NOMO-1 (cell line): ENCODE measurements around the gene FBLN2.

Experiments
- DNase-seq, 2 experiments: peaks; one replicate each; lab custom pipeline; 2025; ENCODE audit not compliant: unreplicated experiment in 2 of 2; lab: John Stamatoyannopoulos, UW

Gene FBLN2

DNA sequence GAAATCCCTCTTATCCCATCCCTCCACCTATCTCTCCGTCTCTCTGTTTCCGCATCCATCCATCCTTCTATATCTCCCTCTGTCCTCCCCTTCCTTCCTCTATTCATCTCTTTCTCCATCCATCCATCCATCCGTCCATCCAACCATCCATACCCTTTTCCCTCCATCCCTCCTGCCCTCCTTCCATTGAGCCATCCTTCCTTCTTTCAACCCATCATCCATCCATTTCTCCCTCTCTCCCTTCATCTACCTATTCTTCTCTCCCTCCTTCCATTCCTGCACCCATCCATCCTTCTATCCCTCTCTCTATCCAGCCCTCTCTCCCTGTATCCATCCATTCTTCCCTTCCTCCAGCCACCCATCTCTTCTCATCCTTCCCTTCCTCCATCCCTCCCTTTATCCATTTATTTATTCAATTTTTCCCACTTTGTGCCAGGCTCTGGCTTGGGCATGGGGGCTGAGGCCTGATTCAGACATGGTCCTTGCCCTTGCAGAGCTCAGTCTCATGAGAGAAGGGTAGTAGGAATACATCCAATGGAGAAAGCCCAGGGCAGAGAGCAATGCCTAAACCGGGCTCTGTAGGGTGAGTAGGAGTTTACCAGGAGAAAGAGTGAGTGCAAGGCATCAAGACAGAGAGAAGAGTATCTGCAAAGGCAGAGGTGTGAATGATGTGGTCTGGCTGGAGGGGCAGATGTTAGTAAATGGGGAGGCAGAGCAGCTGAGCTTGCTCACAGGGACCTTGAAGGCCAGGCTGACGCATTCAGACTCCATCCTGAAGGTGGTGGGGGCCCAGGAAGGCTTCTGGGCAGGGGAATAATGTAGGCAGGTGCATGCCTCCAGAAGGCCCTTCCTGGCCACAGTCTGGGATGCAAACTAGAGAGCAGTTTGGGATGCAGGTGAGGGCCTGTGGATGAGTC lies 19.5 kb upstream of the FBLN2 start:
- DNase-seq: no peak

DNA sequence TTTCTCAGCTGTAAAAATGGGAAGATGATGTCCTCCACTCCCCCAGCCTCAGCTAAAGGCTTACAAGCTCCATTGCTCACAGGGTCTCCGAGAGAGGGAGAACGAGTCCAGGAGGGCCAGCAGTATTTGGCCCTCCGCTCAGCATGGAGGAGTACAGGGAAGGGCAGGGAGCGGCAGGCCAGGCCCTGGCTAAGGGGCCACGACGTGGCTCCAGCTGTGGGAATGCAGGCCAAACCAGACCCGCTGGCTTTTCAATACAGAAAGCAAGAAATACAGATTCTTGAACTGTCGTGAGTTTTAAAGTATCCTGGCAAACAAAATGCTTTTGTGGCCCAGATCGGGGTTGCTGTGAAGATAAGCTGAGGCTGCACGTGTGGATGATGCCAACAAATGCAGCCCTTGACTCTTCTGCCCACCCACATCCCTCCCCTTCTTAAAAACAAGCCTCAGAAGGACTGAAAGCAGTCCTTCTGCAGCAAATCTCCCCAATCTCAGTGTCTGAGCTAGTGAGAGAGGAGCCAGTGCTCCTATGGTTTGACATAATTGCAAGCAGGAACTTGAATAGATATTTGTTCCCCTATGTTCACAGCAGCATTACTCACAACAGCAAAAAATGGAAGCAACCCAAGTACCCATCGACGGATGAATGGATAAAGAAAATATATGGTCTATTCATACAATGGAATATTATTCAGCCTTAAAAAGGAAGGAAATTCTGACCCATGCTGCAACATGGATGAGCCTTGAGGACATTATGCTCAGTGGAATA lies 18.5 kb upstream of the FBLN2 start:
- DNase-seq: no peak

DNA sequence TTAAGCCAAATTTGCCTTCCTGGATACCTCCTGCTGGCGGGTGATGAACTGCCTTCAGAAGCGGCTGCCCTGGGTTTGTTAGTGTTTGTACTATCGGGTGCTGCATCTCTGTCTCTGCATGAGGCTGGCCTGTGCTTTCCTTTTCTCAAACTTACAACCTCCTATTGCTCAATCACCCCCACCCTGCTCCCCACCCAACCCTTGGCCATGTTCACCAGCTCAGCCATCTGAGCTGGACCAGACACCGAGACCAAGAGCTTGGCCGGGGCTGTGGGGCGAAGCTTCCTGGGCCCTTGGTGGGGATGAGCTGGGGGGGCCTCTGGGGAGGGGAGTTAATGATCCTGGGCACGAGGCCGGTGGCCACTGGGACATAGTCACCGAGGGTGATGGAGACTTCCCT lies 16.8 kb upstream of the FBLN2 start:
- no peak for DNase-seq

DNA sequence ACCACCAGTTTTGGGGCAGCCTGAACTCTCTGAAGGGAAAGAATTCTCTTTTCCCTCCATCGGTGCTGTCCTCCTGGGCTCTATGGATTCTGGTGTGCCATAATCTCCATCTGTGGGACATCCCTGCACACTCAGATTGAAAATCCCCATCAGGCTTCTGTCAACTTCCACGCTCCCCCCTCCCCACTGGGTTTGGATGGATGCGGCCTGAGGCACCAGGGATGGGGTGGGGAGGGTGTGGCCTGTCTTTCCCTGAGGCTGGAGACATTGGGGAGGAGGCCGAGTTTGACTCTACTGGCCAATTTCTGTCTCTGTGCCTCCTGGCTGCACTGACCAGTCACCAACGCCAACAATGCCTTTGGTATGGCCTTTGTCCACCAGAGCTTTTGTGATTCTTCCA lies 16.3 kb upstream of the FBLN2 start:
- no peak for DNase-seq

DNA sequence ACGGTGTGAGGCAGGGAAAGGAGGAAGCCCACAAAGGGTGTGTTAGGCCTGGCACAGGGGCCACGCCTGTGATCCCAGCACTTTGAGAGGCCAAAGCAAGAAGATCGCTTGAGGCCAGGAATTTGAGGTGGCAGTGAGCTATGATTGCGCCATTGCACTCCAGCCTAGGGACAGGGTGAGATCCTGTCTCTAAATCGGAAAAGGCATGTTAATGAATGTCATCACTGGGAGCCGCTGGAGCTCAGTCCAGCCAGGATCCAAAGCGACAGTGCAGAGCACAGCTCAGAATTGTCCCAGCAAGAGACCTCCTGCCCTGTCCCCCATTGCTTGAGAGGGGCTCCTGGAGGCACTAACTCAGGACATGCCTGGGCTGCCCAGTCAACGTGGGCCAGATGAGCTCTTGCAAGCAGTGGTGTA lies 15.0 kb upstream of the FBLN2 start:
- DNase-seq: no peak

DNA sequence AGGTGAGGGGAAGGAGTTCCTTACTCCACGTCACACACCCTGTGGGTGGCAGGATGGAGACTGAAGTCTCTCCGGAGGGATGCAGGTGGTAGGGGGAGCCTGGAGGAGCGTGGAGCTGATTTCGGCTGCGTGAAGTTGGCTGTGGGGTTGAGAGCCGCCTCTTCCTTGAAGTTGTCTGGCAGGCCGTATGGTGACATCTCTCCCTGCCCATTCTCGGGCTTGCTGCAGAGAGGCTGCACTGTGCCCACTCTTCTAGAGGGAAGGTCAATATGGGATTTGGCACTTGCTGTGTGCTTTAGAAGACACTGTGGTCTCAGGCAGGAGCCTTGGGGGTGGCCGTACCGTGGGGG lies 13.4 kb upstream of the FBLN2 start:
- no peak for DNase-seq

DNA sequence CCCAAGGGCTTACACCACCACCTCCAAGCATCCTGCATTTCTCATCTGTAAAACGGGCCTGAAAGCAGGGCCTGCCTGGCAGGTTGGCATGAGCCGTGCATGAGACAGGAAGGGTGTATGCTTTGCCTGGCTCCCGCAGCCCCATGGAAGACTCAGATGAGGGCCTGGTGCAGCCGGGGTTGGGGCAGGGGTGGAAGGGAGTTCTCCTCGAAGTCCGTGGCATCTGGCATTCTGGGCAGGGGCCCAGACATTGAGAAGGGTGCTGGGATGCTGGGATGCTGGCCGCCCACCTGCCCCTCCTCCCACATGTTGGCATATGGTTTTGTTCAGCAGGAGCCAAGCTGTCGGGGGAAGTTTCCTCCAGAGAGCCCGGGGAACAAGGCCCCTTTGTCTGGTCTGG lies 13.0 kb upstream of the FBLN2 start:
- no peak for DNase-seq

DNA sequence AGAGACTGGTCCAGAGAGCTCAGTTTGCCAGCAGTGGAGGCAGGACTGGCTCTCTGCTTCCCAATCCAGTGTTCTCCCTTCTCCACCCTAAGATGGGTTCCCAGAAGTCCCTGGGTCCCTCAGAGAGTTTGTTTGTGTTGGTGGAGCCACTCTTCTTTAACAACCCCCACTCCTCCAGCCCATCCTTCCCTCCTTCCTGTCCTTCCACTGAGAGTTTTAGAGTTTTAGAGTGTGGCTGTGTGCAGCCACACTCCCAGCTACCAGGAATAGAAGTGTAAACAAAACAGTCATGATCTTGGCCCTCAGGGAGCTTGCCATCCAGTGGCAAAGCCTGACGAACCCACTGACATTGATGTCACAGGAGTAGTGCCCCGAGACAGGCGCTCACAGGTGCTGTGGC lies 12.5 kb upstream of the FBLN2 start:
- DNase-seq: no peak

DNA sequence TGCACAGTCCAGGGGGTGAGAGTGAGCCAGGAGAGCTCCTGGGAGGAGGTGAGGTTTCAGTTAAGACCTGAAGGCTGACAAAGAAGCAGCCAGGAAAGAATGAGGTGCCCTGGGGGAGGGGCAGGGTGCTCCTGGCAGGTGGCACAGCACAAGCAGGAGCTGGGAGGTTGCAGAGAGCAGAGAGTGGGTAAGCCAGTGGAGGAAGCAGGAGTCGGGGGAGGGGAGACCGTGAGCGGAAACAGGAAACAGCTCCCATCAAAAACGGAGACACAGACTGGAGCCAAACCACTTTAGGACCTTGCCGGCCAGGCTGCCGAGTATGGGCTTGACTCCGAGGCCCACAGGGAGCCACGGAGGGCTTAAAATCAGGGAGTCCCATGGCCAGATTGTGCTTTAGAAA lies 12.1 kb upstream of the FBLN2 start:
- DNase-seq: no peak

DNA sequence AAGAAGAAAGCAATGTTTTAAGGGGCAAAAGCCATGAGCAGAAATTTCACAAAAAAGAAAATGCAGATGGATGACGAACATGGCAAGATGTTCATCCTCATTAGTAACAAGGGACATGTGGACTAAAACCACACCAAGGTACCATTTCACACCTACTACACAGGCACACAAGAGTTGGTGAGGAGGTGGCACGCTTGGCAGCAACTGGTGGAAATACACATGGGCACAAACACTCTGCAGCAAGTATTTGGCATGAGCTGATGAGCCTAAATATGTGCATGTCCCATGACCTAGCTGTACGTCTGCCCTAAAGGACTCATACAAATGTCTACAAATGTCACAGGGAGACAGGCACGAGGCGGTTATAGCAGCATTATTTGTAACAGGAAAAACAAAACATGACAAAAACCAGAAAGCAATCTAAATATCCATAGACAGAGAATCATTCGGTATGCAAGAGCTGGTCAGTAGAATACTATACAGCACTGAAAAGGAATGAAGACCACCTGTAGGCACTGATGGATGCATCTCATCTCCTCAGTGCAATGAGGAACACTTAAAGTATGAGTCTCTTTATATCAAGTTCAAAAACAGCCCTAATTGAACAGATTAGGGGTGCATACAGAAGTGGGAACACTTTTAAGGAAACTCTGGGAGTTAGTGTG lies 11.5 kb upstream of the FBLN2 start:
- DNase-seq: no peak

DNA sequence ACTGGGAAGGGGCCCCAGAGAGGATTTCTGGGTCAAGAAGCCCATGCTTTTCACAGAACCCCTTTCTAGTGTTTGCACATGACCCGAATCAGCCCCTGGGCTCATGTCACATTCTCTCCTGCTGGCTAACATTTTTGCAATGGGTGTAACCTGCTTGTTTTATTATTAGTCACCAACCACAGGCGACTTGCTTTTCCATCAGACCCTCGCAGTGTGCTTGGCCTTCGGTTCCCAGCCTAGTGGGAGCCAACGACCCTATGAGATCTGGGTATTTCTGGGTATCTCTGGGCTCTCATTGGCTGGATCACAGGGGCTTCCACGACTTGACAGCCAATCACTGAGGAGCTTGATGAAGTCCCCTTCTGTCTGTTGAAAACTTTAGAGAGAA lies 11.0 kb upstream of the FBLN2 start:
- DNase-seq: no peak

DNA sequence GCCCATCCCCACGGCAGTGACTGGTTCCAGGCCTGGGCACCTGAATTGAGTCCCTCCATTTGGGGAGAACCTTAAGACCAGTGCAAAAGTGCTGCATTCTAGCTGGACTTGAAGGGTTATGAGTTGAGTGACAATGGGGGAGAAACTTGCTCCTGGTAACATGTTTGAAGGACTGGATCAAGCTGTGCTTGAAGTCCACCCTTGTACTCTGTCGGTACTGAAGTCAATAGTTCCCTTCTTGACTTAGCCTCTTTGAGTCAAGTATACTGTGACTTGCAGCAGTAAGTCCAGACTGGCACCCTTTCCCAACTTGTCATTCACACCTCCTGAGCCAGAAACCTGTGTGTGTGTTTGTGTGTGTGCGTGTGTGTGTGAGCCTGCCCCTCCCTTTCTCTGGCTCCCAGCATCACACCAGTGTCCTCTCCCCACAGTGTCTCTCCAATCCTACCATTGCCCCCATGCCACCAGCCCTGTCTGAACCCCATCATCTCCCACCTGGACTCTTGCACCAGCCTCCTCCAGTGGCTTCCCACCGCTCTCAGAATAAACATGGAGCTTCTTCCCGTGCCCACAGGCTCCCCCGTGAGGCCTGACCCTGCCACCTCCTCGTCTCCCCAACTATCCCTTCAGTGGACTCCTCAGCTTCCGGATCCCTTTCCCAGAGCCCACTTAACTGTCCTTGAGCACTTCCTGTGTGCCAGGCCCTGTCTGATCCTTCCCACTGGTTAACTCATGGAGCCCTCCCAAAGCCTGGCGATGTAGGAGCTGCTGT lies 10.2 kb upstream of the FBLN2 start:
- DNase-seq: no peak

DNA sequence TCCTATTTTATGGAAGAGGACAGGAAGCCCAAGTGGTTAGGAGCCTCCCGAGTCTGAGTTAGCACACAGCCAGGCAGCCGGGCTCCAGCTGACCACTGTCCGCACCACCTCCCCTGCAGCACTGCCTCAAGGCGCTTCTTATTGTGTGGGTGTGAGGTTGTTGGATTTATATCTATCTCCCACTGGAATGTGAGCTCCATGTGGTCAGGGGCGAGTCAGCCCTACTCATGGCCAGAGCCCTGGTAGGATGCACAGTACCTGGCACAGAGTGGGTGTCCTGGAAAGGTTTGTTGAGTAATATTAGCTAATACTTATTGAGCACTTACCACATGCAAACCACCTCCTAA lies 9.7 kb upstream of the FBLN2 start:
- no peak for DNase-seq

DNA sequence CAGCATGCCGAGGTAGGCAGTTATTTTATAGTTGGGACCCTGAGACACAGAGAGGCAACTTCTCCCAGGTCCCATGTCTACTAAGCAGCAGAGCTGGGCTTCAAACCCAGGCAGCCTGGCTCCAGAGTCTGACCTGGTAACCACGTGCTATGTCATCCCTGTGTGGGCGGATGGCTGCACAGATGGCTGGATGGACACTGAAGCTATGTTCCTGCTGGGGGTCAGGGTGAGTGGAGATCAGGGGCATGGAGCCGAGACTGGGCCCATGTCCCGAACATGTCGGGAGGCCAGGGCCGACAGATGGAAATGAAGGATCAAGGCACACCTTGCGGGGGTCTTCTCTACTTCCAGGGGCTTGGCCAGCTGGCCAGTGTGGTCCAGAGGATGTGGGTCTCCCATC lies 9.3 kb upstream of the FBLN2 start:
- DNase-seq: no peak

DNA sequence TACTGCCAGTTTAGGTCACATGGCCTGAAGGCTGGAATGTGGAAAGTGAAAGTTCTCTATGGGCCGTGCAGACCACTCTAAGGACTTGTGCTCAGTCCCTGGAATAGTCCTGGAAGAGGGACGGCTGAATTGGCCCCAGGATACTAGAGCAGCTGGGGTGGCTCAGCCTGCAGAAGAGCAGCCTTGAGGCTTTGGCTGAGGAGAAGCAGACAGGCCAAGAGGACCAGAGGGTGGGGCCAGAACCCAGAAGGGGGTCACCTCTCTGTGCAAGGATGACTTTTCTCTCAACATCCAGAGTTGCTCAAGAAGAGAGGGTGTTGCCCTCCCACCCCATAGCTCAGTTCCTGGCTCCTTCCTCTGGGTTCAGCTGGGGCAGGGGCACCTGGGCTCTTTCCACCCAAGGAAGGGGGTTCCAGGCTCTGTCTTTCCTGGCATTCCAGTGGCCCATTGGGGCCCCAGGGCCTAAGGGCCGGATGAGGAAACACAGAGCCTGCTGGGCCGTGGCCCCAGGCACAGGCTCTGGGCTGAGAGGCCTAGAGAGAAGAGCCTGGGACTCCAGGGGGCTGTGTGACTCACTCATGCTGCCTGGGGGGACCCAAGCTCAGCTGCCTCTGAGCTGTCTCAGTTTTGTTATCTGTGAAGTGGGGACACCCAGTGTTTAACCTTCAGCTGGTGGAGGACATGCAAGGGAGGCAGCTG lies 8.5 kb upstream of the FBLN2 start:
- DNase-seq: no peak

DNA sequence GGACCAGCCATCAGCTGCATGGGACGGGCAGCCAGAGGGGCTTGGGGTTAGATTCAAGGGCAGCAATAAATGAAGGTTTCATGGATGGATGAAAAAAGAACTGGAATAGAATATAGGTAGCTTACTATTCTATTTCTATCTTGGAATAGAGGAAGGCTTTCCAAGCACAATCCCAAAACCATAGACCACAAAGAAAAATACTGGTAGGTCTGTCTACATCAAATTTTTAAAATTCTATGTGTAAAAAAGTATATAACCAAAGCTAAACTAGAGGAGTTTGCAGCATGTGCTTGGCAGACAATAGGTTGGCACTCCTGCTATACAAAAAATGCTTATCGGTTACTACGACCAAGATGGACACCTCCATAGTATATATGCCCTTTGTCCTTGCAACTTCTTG lies 7.2 kb upstream of the FBLN2 start:
- DNase-seq: no peak

DNA sequence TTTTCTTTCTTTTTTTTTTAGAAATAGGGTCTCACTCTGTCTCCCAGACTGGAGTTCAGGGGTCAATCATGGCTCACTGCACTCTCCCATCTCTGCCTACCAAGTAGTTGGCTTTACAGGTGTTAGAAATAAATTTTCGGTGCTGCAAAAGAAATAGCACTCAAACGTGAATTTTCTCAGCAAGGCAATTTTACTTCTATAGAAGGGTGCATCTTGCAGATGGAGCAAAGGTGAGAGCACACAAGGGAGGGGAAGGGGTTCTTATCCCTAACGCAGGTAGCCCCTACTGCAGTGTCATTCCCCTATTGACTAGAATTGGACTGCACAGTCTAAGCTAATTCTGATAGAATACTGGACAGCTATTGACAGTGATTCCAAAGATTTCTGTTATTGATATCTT lies 6.8 kb upstream of the FBLN2 start:
- DNase-seq: no peak

DNA sequence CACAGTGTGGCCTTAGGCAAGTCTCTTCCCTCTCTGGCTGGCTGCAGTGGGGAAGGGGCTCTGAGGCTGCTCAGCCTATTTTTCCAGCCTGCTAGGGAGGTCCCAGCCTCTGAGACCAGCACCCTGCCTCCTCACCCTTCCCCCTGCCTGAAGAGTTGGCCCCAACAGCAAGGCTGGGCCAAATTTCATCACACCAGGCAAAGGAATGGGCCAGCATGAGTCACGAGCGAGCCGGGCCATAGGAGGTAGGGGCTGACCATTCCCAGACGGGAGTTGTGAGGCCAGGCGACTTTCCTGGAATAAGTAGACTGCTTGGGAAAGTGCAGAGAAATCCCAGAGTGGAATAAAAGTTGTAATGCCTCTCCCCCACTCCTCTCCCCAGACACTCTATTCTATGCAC lies 5.7 kb upstream of the FBLN2 start:
- DNase-seq: no peak

DNA sequence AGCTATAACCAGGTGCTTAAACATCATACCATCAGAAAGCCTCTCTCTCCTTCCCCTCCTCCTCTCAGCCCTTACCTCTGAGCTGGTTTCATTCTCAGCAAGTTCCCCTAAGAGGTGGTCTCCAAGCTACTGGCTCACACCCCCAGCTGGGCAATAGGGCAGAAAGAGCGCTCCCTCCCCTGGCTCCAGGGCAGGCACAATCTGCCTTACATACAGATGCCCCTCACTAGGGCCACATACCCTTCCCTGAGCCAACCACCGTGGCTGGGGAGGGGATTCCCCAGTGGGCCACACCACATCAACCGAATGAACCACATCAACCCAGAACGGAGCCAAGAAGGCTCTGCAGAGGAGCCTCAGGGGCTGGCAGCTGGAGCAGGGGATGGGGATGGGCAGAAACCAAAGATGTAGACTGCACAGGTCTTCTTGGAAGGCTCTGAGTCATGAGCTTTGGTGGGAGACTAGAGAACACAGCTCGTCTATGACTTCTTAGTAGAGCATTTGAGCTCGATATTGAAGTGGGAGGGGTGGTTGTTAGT lies 4.6 kb upstream of the FBLN2 start:
- no peak for DNase-seq

DNA sequence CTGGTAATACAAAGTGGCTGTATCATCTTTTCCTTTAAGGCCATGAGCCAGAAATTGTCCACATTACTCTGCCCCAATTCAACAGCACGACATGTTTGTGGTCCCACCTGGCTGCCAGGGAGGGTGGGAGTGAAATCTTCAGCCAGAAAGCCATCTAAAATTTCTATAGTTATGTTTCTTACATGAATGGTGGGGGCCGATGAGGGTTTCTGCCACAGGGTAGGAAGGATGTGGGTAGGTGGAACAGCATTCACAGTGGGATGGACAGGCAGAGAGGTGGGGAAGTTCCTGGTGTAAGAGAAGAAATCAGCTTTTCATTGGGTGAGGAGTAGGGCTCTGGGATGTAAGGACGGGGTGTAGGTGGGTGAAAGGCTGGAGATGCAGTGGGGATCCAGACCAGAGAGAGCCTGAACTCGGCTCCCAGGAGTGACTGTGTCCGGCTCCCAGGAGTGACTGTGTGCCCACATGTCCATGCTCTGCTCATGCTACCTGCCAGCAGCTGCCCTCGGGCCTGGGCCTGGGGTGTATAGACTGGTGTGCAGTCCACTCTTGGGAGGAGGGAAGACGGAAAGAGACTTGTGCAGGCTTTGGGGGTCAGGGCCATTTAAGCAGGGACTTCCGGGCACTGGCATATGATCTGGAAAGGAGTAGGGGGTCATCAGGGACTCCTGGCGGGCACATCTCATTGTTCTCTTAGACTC lies 3.8 kb upstream of the FBLN2 start:
- DNase-seq: no peak
